ENCODE data around the gene AP3D1.
A peak's percentile ranks its signal among the peaks of the same experiment; 100 is the strongest.
"Not testable (repeated sequence)": the region's sequence is repeated elsewhere in the genome, so short reads cannot be mapped to it uniquely, and the experiment has no call there.

AP3D1 gene

DNA sequence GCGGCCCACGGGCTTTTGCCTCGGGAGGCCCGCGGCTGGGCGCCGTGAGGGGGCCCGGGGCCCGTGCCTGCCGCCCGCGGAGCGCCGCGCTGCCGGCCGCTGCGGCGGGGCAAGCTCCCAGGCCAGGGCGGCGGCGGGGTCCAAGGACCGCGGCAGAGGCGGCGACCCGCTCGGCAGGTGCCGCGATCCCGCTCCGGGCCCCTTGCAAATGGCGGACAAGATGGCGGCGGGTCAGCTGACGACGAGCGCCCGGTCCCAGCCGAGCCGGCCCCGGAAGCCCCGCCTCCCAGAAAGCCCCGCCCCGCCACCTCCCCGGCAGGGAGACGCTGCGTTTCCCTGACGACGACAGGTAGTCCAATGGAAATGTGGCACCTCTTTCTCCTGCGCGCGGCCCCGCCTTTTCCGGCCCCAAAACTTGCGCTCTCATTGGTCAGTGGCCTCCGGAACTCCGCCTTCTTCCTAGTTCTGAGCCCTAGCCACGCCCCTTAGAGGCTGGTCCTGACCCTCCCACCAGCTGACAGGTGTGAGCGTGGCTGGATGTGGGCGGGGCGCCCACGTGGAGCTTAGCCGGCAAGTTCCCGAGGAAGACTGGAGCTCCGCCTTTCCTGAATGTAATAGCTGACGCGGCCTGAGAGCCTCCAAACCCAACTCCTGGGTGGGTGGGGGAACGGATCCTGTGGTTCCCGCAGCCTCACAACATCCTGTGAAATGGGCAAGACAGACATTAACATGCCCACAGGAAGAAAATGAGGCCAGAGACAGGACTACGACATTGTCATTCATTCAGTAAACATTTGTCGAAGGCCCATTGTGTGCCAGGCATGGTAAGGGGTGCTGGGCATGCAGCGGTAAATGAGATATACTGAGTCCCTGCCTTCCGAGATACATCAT is at the start of gene AP3D1:
Gene AP3D1, minus strand, starts transcription at position 228 of the 891 bp plus-strand sequence. CDS start 232 bp downstream, outside the sequence.
- peak; percentile 100 for DNase-seq (ENCODE audit: insufficient read length, low spot score)
- peak; percentile 64 for TF ChIP-seq POLR2A (IDR thresholded peaks at IDR 0.05; ENCODE audit: low read depth, low read length)
- peak; percentile 71 for FAIRE-seq

DNA sequence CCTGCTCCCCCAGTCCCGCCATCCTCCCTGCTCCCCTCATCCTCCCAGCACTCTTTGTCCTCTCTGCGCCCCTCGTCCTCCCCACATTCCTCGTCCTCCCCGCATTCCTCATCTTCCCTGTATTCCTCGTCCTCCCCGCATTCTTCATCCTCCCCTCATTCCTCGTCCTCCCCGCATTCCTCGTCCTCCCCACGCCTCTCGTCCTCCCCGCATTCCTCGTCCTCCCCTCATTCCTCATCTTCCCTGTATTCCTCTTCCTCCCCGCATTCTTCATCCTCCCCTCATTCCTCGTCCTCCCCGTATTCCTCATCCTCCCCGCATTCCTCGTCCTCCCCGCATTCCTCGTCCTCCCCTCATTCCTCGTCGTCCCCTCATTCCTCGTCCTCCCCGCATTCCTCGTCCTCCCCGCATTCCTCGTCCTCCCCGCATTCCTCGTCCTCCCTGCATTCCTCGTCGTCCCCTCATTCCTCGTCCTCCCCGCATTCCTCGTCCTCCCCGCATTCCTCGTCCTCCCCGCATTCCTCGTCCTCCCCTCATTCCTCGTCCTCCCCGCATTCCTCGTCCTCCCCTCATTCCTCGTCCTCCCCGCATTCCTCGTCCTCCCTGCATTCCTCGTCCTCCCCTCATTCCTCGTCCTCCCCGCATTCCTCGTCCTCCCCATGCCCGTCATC is 49.4 kb upstream of the AP3D1 start:
- not testable (repeated sequence) for DNase-seq (ENCODE audit: insufficient read length, low spot score); FAIRE-seq

DNA sequence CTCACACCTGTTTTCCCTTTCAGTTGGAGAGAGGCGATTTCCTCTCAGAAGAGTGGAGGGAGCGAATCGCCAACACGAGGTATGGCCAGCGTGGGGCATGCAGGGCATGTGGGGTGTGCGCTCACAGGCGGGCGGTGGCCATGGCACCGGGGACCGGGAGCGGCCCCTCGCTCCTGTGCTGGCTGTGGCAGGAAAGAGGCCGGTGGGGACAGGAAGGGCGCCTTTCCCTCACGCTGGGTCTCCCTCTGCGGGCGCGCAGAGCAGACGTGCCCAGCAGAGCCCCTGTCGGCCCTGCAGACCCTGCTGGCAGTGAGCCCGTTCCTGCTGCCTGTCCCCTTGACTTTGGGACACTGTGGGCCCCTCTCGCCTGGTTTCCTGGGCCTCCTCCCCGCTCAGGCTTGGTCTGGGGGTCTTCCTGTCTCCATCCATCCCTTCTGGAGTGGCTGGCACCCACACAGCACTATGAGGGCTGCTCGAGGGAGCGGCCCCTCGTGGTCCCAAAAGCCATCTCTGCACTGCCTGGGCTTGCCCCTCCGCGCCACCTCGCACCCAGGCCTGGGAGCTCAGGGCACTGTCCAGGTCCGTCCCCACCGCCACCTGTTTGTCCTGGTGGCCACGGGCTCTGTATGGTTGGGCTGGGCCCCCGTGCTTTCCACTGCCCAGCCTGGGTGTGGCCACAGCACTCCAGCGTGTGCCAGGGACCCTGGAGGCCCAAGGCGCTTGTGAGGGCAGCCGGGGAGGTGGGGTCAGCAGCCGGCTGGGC is 48.7 kb upstream of the AP3D1 start:
- FAIRE-seq (no peak), DNase-seq (ENCODE audit: insufficient read length, low spot score) (no peak)
- TF ChIP-seq POLR2A (IDR thresholded peaks at IDR 0.05; ENCODE audit: low read depth, low read length): no peak

DNA sequence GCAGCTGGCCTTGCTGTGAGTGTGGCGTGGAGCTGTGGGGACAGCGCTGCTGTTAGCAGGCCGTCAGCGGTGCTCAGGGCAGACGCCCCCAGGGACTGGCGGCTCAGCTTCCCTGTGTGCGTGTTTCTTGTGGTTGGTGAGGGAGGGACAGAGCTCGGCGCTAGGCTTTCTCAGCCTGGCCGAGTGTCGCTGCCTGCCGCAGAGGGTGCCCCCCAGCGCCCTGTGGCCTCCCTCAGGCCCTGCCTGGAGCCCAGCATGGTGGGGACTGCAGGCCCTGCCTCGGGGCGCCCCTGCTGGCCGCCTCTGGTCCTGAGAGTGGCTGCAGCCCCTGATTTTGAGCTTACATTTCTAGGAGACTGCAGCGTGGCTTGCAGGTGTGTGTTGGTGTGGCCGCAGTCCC is 47.8 kb upstream of the AP3D1 start:
- no peak for TF ChIP-seq POLR2A (IDR thresholded peaks at IDR 0.05; ENCODE audit: low read depth, low read length)
- FAIRE-seq (no peak), DNase-seq (ENCODE audit: insufficient read length, low spot score) (no peak)

DNA sequence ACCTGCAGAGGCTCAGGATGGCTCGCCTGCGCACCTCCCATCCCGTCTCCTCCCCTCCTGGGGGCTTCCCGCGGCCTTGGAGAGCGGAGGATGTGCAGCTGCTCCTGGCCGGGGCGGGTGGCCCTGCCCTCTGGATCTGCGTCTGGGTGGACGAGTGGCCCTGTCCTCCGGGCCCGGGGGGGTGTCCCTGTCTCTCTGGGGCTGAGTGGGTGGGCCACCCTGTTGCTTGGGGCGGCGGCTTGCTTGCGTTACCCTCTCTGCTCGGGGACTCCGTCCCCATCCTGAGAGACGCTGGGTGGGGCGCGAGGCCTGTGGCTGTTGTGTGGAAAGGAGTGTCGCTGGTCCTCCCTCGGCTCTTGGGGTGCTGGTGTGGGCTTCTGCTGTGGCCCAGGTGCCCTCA is 47.0 kb upstream of the AP3D1 start:
- DNase-seq (ENCODE audit: insufficient read length, low spot score) (no peak), FAIRE-seq (no peak)
- TF ChIP-seq POLR2A (IDR thresholded peaks at IDR 0.05; ENCODE audit: low read depth, low read length): no peak

DNA sequence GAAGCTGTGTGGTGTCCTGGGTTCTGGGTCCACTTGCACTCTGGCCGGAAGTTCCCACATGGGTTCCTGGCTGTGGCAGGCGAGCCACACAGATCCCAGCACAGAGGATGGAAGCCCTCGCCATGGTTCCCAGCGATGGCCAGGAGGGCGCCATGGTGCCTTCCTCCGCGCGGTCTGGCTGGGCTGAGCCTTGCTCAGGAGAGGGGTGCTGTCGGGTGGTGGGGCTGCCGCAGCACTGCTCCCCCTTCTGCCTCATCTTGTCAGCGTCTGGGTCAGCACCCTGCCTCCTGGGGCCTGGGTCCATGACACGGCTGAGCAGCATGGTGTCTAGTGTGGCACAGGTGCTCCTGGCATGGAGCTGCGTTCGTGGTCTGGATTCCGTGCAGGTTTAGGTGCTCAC is 45.9 kb upstream of the AP3D1 start:
- no peak for FAIRE-seq
- DNase-seq (ENCODE audit: insufficient read length, low spot score): no peak
- no peak for TF ChIP-seq POLR2A (IDR thresholded peaks at IDR 0.05; ENCODE audit: low read depth, low read length)

DNA sequence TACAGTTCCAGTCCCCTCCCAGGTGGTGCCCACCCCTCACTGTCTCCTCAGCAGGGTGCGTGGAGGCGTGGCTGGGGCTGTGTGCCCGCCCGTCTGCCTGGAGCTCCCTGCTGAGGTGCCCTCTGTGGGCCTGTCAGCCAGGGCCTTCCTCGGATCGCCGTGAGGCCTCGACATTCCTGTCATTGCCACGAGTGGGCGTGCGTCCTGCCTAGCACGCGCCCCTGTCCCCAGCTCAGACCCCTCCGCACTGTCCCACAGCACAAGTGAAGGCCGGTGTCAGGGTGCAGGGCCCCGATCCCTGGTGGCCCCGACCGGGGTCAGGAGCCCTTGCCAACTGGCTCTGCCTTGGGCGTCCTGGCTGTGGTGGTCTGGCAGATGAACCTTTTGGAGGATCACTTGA is 44.5 kb upstream of the AP3D1 start:
- no peak for TF ChIP-seq POLR2A (IDR thresholded peaks at IDR 0.05; ENCODE audit: low read depth, low read length)
- FAIRE-seq (no peak), DNase-seq (ENCODE audit: insufficient read length, low spot score) (no peak)

DNA sequence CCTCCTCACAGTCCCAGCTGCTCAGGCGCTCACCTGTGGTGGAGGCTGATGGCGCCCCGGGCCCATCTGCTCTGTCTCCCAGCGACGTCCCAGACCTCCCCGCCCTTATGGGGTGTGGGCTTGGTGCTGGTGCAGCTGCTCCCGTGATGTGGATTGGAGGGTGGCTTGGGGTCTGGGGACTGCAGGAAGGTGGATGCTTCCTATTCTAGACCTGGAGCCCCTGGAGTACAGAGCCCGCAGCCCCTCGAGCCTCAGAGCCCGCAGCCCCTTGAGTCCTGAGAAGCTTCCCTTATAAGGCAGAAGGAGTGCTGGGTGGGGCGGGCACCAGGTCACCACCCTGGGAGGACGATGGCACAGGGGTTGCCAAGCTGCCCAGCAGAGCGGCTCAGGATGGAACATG is 44.0 kb upstream of the AP3D1 start:
- no peak for TF ChIP-seq POLR2A (IDR thresholded peaks at IDR 0.05; ENCODE audit: low read depth, low read length)
- DNase-seq (ENCODE audit: insufficient read length, low spot score) (no peak), FAIRE-seq (no peak)

DNA sequence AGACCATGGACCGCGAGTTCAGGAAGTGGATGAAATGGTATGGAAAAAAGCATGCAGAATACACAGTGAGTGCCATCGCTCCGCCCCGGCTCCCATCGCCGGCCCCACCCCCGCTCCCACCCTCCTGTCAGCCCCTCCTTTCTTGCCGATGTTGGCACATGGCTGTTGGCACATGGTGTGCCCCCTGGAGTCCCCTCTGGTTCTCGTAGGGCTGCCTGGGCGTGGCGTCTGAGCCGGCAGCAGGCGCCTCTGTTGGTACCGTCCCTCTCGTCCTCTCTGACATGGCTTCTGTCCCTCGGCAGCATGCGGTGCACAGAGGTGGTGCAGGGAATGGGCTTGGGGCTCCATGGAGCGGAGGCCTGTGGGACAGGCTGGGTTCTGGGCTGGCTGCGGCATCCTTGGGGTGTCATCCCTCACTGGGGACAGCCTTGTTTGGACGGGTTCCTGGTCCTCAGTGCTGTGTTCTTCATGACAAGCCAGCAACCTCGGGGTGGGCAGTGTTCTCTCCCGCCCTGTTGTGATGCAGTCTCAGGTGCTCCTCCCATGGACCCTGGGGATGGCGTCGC is 43.2 kb upstream of the AP3D1 start:
- no peak for DNase-seq (ENCODE audit: insufficient read length, low spot score)
- no peak for TF ChIP-seq POLR2A (IDR thresholded peaks at IDR 0.05; ENCODE audit: low read depth, low read length)
- no peak for FAIRE-seq

DNA sequence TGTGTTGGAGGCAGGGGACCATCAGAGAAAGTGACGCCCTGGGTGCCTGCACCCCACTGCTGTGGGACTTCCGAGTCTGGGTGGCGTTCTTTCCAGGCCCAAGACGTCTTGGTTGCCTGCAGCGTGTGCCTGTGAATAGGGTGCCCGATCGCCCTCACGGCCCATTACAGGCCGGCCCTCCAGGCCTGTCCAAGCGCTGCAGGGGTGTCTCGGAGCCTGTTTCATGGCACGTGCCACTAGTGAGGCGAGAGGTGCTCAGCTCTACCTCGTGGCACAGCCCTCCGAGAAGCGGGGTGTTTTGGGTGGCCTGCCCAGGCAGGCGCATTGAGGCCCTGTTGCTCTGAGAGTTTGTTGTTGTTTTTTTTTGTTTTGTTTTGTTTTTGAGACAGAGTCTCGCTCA is 42.4 kb upstream of the AP3D1 start:
- TF ChIP-seq POLR2A (IDR thresholded peaks at IDR 0.05; ENCODE audit: low read depth, low read length): no peak
- FAIRE-seq (no peak), DNase-seq (ENCODE audit: insufficient read length, low spot score) (no peak)

DNA sequence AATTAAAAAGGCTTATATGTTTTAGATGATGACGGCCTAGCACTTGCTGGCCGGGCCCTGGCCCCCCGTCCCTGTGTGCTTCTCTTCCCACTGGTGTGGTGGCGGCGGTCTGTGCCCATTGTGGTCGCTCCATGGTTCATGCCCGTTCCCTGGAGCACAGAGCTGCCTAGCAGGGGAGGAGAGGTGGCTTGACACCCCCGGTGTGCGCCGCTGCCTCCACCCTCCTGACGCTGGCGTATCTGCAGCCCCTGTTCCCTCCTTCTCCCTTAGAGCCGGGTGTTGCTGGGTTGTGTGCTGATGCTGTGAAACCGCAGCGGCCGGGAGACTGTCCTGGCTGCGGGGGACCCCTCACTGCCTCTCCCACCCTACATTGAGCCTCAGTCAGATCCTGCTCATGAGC is 41.5 kb upstream of the AP3D1 start:
- no peak for TF ChIP-seq POLR2A (IDR thresholded peaks at IDR 0.05; ENCODE audit: low read depth, low read length)
- no peak for FAIRE-seq
- DNase-seq (ENCODE audit: insufficient read length, low spot score): no peak

DNA sequence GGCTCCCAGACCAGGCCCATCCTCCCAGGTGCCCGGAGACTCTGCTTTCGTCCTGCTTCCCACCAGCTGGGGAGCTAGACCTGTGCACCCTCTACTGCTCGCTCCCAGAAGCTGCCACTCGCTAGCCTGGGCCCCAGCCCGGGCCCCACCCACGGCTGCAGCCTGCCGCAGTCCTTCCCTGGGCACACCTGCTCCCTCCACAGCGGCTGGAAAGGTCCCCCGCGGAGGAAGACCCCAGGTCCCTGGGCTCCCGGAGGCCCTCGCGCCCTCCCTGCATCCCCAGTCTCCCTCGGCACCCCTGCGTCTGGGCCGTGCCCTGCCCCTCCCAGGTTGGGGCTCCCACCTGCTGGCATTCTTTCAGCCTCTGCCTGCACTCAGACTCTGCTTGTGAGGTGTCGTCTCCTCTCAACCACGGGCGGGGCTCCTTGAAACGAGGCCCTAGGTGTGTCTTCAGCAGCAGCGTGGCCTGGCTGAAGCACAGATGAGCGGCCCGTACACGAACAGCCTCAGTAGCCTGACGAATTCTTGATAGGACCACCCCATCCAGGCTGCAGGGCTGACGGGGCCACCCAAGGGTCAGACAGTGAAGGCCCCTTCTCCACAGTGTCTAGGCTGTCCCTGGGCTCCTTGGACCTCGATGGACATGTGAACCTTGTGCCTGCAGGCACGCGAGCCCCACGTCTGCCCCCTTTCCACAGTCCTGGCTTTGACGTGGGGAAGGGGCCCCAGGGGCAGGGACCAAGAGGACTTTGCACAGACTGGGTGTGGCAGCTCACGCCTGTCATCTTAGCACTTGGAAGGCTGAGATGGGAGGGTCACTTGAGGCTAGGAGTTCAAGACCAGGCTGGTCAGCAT is 40.3 kb upstream of the AP3D1 start:
- no peak for DNase-seq (ENCODE audit: insufficient read length, low spot score)
- TF ChIP-seq POLR2A (IDR thresholded peaks at IDR 0.05; ENCODE audit: low read depth, low read length): no peak
- no peak for FAIRE-seq

DNA sequence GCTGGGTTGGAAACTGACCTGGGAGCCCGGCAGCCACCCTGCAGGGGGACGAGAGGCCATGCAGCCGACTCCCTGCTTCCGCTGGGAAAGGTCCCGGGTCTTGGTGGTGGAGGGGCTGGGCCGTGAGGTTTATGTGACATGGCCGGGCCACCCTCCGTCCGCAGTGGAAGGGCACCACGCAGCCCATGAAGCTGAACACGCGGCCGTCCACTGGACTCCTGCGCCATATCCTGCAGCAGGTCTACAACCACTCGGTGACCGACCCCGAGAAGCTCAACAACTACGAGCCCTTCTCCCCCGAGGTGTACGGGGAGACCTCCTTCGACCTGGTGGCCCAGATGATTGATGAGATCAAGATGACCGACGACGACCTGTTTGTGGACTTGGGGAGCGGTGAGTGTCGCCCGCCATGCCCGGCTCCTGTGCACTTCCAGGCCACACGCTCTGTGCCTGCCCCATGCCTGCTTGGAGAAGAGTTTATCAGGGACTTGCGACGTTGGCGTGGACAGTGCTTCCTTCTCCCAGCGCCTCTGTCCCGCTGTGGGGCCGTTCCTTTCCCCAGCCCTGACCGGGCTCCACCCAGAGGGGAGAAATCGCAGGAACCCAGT is 39.6 kb upstream of the AP3D1 start:
- FAIRE-seq (no peak), DNase-seq (ENCODE audit: insufficient read length, low spot score) (no peak)
- TF ChIP-seq POLR2A (IDR thresholded peaks at IDR 0.05; ENCODE audit: low read depth, low read length): no peak

Data from H54 (cell line).